Kidney tubule cell (primary cell): ENCODE data around the gene PRKCA.
A peak's percentile ranks its signal among the peaks of the same experiment; 100 is the strongest.
"Not testable (repeated sequence)": the region's sequence is repeated elsewhere in the genome, so short reads cannot be mapped to it uniquely, and the experiment has no call there.

Experiments used
- DNase-seq: peaks from one replicate; pipeline ENCODE4 v3.0.0-alpha.2; 2018; ENCODE audit warnings: low spot score

The PRKCA gene

GRCh38 chr17:66715745-66716156 lies 413.3 kb downstream of the PRKCA start:
- peak; percentile 77 for DNase-seq

GRCh38 chr17:66716236-66717026 lies 414.0 kb downstream of the PRKCA start:
- no peak for DNase-seq

GRCh38 chr17:66717641-66718058 lies 415.2 kb downstream of the PRKCA start:
- DNase-seq, result peak; percentile 62

GRCh38 chr17:66720027-66720426 lies 417.6 kb downstream of the PRKCA start:
- DNase-seq, result no peak

GRCh38 chr17:66720567-66720966 lies 418.2 kb downstream of the PRKCA start:
- DNase-seq, result no peak

- DNase-seq, result no peak
These were observed 419.9 kb downstream of the PRKCA start for GRCh38 chr17:66722341-66722740.

- DNase-seq, result no peak
These were observed 422.3 kb downstream of the PRKCA start for GRCh38 chr17:66724581-66725341.

- DNase-seq, result not testable (repeated sequence)
These were observed 423.0 kb downstream of the PRKCA start for GRCh38 chr17:66725438-66725837.

- no peak for DNase-seq
These were observed 423.5 kb downstream of the PRKCA start for GRCh38 chr17:66725956-66726355.

GRCh38 chr17:66726371-66726770 lies 424.0 kb downstream of the PRKCA start:
- DNase-seq, result no peak

GRCh38 chr17:66726846-66727245 lies 424.4 kb downstream of the PRKCA start:
- DNase-seq, result no peak

- peak; percentile 58 for DNase-seq
These were observed 425.5 kb downstream of the PRKCA start for GRCh38 chr17:66727634-66728570.

- DNase-seq, result no peak
These were observed 428.1 kb downstream of the PRKCA start for GRCh38 chr17:66730461-66730923.

GRCh38 chr17:66733759-66734158 lies 431.3 kb downstream of the PRKCA start:
- no peak for DNase-seq

- no peak for DNase-seq
These were observed 432.0 kb downstream of the PRKCA start for GRCh38 chr17:66734186-66734943.

GRCh38 chr17:66737524-66737923 lies 435.1 kb downstream of the PRKCA start:
- DNase-seq, result no peak

GRCh38 chr17:66738301-66738700 lies 435.9 kb downstream of the PRKCA start:
- DNase-seq, result no peak

GRCh38 chr17:66739553-66739952 lies 437.1 kb downstream of the PRKCA start:
- no peak for DNase-seq

- DNase-seq, result no peak
These were observed 437.8 kb downstream of the PRKCA start for GRCh38 chr17:66740226-66740625.

- no peak for DNase-seq
These were observed 441.1 kb downstream of the PRKCA start for GRCh38 chr17:66743511-66743910.

GRCh38 chr17:66746736-66747135 lies 444.3 kb downstream of the PRKCA start:
- no peak for DNase-seq
